Suprapubic skin (tissue), 3 donors: ENCODE results near the gene PDE7B.

Experiments
- CTCF ChIP-seq, 2 donors: fragments of 200-600 bp in 1 of 2; fragments of 450-650 bp in 1 of 2; sonication (generic) in 1 of 2; IDR thresholded peaks; one replicate each; pipeline ENCODE4 v1.5.1; 2016 to 2019; ENCODE audit warnings: antibody characterized with exemption in 2 of 2, mild to moderate bottlenecking in 1 of 2, moderate library complexity in 1 of 2
- POLR2AphosphoS5 ChIP-seq, 3 donors: sonication (generic); formaldehyde crosslinking; IDR thresholded peaks; one replicate each; pipeline ENCODE4 v1.6.1; 2017; ENCODE audit warnings: antibody characterized with exemption in 3 of 3

DNA sequence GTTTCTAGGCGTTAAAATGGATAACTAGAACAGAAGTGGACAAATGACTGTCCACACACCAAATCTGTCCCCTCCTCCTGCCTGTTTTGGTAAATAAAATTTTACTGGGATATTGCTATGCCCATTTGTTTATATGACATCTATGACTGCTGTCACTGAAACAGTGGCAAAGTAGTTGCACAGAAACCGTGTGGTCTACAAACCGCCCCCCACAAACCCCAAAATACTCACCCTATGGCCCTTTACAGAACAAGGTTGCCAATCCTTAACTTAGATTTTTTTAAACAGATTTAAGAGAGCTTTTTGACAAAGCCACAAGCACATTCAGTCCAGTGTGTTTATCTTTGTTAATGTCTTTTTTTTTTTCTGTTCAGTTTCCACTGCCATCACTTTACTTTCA is 260.8 kb downstream of the PDE7B start:
- TF ChIP-seq CTCF (IDR thresholded peaks at IDR 0.05) (no peak), POLR2AphosphoS5 (IDR thresholded peaks at IDR 0.05) (no peak)
